Measurements from ENCODE around the gene PRSS53. TPM values are rescaled to one million over a fixed set of nuclear protein-coding genes. Genes with fewer than 3 reads are reported as not detected.

Gene PRSS53
- total RNA-seq, 4 donors from 2014 or later: 0.25 to 4.4 (median 2.6) TPM

DNA sequence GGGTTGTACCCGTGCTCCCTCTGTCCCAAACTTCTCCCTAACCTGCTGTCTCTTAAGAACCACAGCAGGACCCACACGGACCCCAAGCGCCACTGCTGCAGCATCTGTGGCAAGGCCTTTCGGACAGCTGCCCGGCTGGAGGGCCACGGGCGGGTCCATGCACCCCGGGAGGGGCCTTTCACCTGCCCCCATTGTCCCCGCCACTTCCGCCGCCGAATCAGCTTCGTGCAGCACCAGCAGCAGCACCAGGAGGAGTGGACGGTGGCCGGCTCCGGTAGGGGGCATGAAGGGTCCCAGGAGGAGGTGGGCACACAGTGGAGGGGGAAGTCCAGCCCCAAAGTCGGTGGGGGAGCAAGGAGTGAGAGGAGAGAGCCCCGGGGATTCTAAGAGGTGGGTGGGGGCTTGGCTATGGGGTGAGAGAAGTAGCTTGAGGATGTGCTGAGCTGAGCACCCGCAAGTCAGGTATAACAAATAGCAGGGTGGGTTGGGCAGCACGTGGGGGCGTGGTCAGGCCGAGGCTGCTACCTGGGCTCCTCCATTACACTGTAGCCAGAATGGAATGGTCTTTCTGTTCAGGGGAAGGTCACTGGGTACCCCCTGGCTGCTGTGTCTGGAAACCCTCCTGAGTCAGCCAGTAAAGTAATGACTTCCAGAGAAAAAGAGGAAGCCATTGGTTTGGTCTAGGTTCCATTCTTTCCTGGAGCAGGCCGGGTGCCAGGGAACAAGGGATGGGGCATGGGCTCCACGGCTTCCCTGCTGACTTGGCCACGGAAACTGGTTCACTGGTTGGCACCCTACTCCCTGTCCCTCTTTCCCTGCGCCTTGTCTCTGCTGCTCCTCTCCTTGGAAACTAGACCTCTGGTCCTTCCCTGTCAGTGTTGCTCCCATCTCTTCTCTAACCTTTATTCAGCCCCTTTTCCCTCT, 7.1 kb downstream of the PRSS53 start:
- peaks cover 0 to 100% of the 10 kb centered on the region in 2 donors for H3K36me3 ChIP-seq
- peaks cover 0 to 25% (median 3%) of the 10 kb centered on the region in 3 donors for H3K4me1 ChIP-seq

DNA sequence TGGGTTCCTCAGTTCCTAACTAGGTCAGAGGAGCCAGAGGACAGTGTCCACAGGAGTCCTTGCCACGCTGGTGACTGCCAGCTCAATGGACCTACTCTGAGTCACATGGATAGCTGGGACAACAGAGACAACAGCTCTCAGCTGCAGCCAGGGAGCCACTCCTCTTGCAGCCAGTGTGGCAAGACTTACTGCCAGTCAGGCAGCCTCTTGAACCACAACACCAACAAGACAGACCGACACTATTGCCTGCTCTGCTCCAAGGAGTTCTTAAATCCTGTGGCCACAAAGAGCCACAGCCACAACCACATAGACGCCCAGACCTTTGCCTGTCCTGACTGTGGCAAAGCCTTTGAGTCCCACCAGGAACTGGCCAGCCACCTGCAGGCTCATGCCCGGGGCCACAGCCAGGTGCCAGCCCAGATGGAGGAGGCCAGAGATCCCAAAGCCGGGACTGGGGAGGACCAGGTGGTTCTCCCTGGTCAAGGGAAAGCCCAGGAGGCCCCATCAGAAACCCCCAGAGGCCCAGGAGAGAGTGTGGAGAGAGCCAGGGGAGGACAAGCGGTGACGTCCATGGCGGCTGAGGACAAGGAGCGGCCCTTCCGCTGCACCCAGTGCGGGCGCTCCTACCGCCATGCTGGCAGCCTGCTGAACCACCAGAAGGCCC, 7.9 kb downstream of the PRSS53 start:
- 100% methylated on average over 1 to 4 of the region's 13 CpGs for WGBS, 2 donors (ENCODE audit: low coverage in 1 of 2)
- peaks cover 0 to 100% of the 10 kb centered on the region in 2 donors for H3K36me3 ChIP-seq
- no peak for TF ChIP-seq POLR2A (IDR thresholded peaks at IDR 0.05)
- TF ChIP-seq EP300 (IDR thresholded peaks at IDR 0.05): no peak
- no peak for TF ChIP-seq POLR2AphosphoS5 (IDR thresholded peaks at IDR 0.05)
- TF ChIP-seq, protein P1, sequence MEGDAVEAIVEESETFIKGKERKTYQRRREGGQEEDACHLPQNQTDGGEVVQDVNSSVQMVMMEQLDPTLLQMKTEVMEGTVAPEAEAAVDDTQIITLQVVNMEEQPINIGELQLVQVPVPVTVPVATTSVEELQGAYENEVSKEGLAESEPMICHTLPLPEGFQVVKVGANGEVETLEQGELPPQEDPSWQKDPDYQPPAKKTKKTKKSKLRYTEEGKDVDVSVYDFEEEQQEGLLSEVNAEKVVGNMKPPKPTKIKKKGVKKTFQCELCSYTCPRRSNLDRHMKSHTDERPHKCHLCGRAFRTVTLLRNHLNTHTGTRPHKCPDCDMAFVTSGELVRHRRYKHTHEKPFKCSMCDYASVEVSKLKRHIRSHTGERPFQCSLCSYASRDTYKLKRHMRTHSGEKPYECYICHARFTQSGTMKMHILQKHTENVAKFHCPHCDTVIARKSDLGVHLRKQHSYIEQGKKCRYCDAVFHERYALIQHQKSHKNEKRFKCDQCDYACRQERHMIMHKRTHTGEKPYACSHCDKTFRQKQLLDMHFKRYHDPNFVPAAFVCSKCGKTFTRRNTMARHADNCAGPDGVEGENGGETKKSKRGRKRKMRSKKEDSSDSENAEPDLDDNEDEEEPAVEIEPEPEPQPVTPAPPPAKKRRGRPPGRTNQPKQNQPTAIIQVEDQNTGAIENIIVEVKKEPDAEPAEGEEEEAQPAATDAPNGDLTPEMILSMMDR (IDR thresholded peaks at IDR 0.05): no peak

More for the DNA sequence above, 7.1 kb downstream of the PRSS53 start:
- WGBS, 2 donors (ENCODE audit: low coverage in 1 of 2): 60 to 82% methylated on average over 4 to 17 of the region's 26 CpGs
- Histone ChIP-seq H3K27ac (no peak overlapping the region), H3K4me3 (no peak overlapping the region), H3K27me3 (no peaks in the 10 kb centered on the region), H3K9me3 (no peaks in the 10 kb centered on the region)
- TF ChIP-seq, protein P1 (IDR thresholded peaks at IDR 0.05): no peak
- no peak for TF ChIP-seq POLR2A (IDR thresholded peaks at IDR 0.05)
- TF ChIP-seq EP300 (IDR thresholded peaks at IDR 0.05): no peak
- no peak for TF ChIP-seq POLR2AphosphoS5 (IDR thresholded peaks at IDR 0.05)
- no peak for ATAC-seq

DNA sequence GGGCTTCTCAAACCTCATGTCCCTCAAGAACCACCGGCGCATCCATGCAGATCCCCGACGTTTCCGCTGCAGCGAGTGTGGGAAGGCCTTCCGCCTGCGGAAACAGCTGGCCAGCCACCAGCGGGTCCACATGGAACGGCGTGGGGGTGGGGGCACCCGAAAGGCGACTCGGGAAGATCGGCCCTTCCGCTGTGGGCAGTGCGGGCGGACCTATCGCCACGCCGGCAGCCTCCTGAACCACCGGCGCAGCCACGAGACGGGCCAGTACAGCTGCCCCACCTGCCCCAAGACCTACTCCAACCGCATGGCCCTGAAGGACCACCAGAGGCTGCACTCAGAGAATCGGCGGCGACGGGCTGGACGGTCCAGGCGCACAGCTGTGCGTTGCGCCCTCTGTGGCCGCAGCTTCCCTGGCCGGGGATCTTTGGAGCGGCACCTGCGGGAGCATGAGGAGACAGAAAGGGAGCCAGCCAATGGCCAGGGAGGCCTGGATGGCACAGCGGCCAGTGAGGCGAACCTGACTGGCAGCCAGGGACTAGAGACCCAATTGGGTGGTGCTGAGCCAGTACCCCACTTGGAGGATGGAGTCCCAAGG, 8.6 kb downstream of the PRSS53 start:
- TF ChIP-seq POLR2A (IDR thresholded peaks at IDR 0.05): no peak
- TF ChIP-seq, protein P1 (IDR thresholded peaks at IDR 0.05): no peak
- TF ChIP-seq POLR2AphosphoS5 (IDR thresholded peaks at IDR 0.05): no peak
- TF ChIP-seq EP300 (IDR thresholded peaks at IDR 0.05): no peak
- Histone ChIP-seq H3K36me3 (peaks cover 0 to 92% of the 10 kb centered on the region in 2 donors), H3K9me3 (no peaks in the 10 kb centered on the region), H3K4me3 (no peak overlapping the region), H3K27me3 (no peaks in the 10 kb centered on the region), H3K4me1 (peaks cover 0 to 37% (median 7%) of the 10 kb centered on the region in 3 donors), H3K27ac (no peak overlapping the region)
- ATAC-seq: no peak
- 92% methylated on average over 4 of the region's 40 CpGs; no CpG with 5 or more reads in 1 of the 2 donors for WGBS, 2 donors (ENCODE audit: low coverage in 1 of 2)

More for the DNA sequence above, 7.9 kb downstream of the PRSS53 start:
- no peak for ATAC-seq
- H3K9me3 ChIP-seq: no peaks in the 10 kb centered on the region
- H3K27me3 ChIP-seq: no peaks in the 10 kb centered on the region
- H3K27ac ChIP-seq: no peak overlapping the region
- peaks cover 0 to 30% (median 3%) of the 10 kb centered on the region in 3 donors for H3K4me1 ChIP-seq
- no peak overlapping the region for H3K4me3 ChIP-seq

DNA sequence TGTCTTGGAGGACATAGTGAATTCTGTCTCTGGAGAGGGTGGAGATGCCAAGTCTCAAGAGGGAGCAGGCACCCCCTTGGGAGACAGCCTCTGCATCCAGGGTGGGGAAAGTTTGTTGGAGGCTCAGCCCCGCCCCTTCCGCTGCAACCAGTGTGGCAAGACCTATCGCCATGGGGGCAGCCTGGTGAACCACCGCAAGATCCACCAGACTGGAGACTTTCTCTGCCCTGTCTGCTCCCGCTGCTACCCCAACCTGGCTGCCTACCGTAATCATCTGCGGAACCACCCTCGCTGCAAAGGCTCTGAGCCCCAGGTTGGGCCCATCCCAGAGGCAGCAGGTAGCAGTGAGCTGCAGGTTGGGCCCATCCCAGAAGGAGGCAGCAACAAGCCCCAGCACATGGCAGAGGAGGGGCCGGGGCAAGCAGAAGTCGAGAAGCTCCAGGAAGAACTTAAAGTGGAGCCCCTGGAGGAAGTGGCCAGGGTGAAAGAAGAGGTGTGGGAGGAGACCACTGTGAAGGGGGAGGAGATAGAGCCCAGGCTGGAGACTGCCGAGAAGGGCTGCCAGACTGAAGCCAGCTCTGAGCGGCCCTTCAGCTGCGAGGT, 9.3 kb downstream of the PRSS53 start:
- Histone ChIP-seq H3K4me1 (peaks cover 0 to 43% (median 10%) of the 10 kb centered on the region in 3 donors), H3K9me3 (no peaks in the 10 kb centered on the region), H3K27me3 (no peaks in the 10 kb centered on the region), H3K36me3 (peaks cover 0 to 85% of the 10 kb centered on the region in 2 donors), H3K4me3 (no peak overlapping the region), H3K27ac (no peak overlapping the region)
- ATAC-seq: no peak
- 89 to 100% methylated on average over 3 to 6 of the region's 13 CpGs for whole genome bisulfite sequencing, 2 donors (ENCODE audit: low coverage in 1 of 2)
- TF ChIP-seq, protein P1 (IDR thresholded peaks at IDR 0.05): no peak
- TF ChIP-seq POLR2A (IDR thresholded peaks at IDR 0.05): no peak
- TF ChIP-seq EP300 (IDR thresholded peaks at IDR 0.05): no peak
- no peak for TF ChIP-seq POLR2AphosphoS5 (IDR thresholded peaks at IDR 0.05)

Measured in gastroesophageal sphincter (tissue), 4 donors.